GM12864 (cell line): Measurements from ENCODE around the gene TGFBR1.

ENCODE experiments used
- DNase-seq: peaks from one replicate; pipeline ENCODE4 v3.0.0-alpha.2; 2011; ENCODE audit warnings: low read depth
- H3K4me3 ChIP-seq: 2 replicates; pipeline ENCODE4 v1.5.1; 2011; ENCODE audit warnings: mild to moderate bottlenecking, low read depth, low read length, control low read depth
- CTCF ChIP-seq: IDR thresholded peaks from 2 replicates; pipeline ENCODE4 v1.5.1; 2011; ENCODE audit warnings: low read depth, mild to moderate bottlenecking, moderate library complexity, low read length, control low read depth, inconsistent platforms; ENCODE audit errors: missing control alignments

The TGFBR1 gene

GRCh38 chr9:99121604-99122003, 16.7 kb downstream of the TGFBR1 start:
- TF ChIP-seq CTCF, result no peak
- DNase-seq, result no peak
- no peak overlapping the region for H3K4me3 ChIP-seq

GRCh38 chr9:99124534-99125255, 19.8 kb downstream of the TGFBR1 start:
- DNase-seq, result no peak
- TF ChIP-seq CTCF, result no peak
- no peak overlapping the region for H3K4me3 ChIP-seq

- no peak overlapping the region for H3K4me3 ChIP-seq
- no peak for DNase-seq
- no peak for TF ChIP-seq CTCF
Observed at GRCh38 chr9:99125446-99125845, 20.5 kb downstream of the TGFBR1 start.

GRCh38 chr9:99126312-99126711, 21.4 kb downstream of the TGFBR1 start:
- H3K4me3 ChIP-seq, result no peak overlapping the region
- no peak for DNase-seq
- TF ChIP-seq CTCF, result no peak

GRCh38 chr9:99127356-99128132, 22.6 kb downstream of the TGFBR1 start:
- no peak for TF ChIP-seq CTCF
- H3K4me3 ChIP-seq, result no peak overlapping the region
- no peak for DNase-seq

GRCh38 chr9:99128133-99128406, 23.2 kb downstream of the TGFBR1 start:
- DNase-seq, result no peak
- H3K4me3 ChIP-seq, result no peak overlapping the region
- TF ChIP-seq CTCF, result no peak

GRCh38 chr9:99129091-99129490, 24.2 kb downstream of the TGFBR1 start:
- no peak for TF ChIP-seq CTCF
- no peak for DNase-seq
- H3K4me3 ChIP-seq, result no peak overlapping the region
